Kidney epithelial cell (primary cell): ENCODE measurements around the gene BMPR1B. TPM values are rescaled to one million over a fixed set of nuclear protein-coding genes. Genes with fewer than 3 reads are reported as not detected.

Experiments used
- DNase-seq: peaks from one replicate; pipeline ENCODE4 v3.0.0-alpha.2; 2010; ENCODE audit warnings: low read depth
- H3K27me3 ChIP-seq: 2 replicates; pipeline ENCODE4 v1.6.0; 2011; ENCODE audit warnings: low read length; ENCODE audit not compliant: control insufficient read depth, insufficient read depth
- H3K36me3 ChIP-seq: 2 replicates; pipeline ENCODE4 v1.5.1; 2011; ENCODE audit warnings: low read length; ENCODE audit not compliant: control insufficient read depth, insufficient read depth
- H3K4me3 ChIP-seq: 2 replicates; pipeline ENCODE4 v1.5.1; 2011; ENCODE audit warnings: low read depth, mild to moderate bottlenecking, control low read depth, low read length
- CTCF ChIP-seq: IDR thresholded peaks from 2 replicates; pipeline ENCODE4 v1.5.1; 2011; ENCODE audit warnings: mild to moderate bottlenecking, moderate library complexity, low read length, control low read depth, inconsistent platforms; ENCODE audit not compliant: insufficient read depth, poor library complexity, severe bottlenecking
- total RNA-seq: library from RNA; depleted of rRNA; stranded (reverse); fragments of >200 nt; gene quantifications from 2 replicates; pipeline ENCODE4 v1.2.3, GENCODE V29; 2015

The BMPR1B gene
- total RNA-seq, 1 donor from 2014 or later, result 9.2 TPM

- no peaks in the 10 kb centered on the region for H3K36me3 ChIP-seq
- no peak for DNase-seq
- H3K4me3 ChIP-seq, result no peak overlapping the region
- no peaks in the 10 kb centered on the region for H3K27me3 ChIP-seq
- no peak for TF ChIP-seq CTCF
Observed at GRCh38 chr4:95157596-95157995, 399.8 kb downstream of the BMPR1B start.

- Histone ChIP-seq H3K4me3 (no peak overlapping the region), H3K27me3 (no peaks in the 10 kb centered on the region), H3K36me3 (no peaks in the 10 kb centered on the region)
- no peak for DNase-seq
- TF ChIP-seq CTCF, result no peak
Observed at GRCh38 chr4:95158045-95158444, 400.3 kb downstream of the BMPR1B start.

GRCh38 chr4:95158626-95159025, 400.9 kb downstream of the BMPR1B start:
- H3K4me3 ChIP-seq, result no peak overlapping the region
- H3K36me3 ChIP-seq, result no peaks in the 10 kb centered on the region
- DNase-seq, result no peak
- TF ChIP-seq CTCF, result no peak
- no peaks in the 10 kb centered on the region for H3K27me3 ChIP-seq

GRCh38 chr4:95159384-95159783, 401.6 kb downstream of the BMPR1B start:
- no peak for DNase-seq
- no peak overlapping the region for H3K4me3 ChIP-seq
- no peaks in the 10 kb centered on the region for H3K36me3 ChIP-seq
- no peak for TF ChIP-seq CTCF
- no peaks in the 10 kb centered on the region for H3K27me3 ChIP-seq

GRCh38 chr4:95161781-95162469, 404.2 kb downstream of the BMPR1B start:
- no peaks in the 10 kb centered on the region for H3K36me3 ChIP-seq
- H3K4me3 ChIP-seq, result no peak overlapping the region
- no peak for TF ChIP-seq CTCF
- H3K27me3 ChIP-seq, result no peaks in the 10 kb centered on the region
- no peak for DNase-seq

GRCh38 chr4:95162867-95163266, 405.1 kb downstream of the BMPR1B start:
- H3K36me3 ChIP-seq, result no peaks in the 10 kb centered on the region
- no peaks in the 10 kb centered on the region for H3K27me3 ChIP-seq
- H3K4me3 ChIP-seq, result no peak overlapping the region
- DNase-seq, result no peak
- no peak for TF ChIP-seq CTCF
